Skeletal muscle tissue (tissue), 4 donors: ENCODE results near the gene TRIM14. TPM values are rescaled to one million over a fixed set of nuclear protein-coding genes. Genes with fewer than 3 reads are reported as not detected.
"Not testable (repeated sequence)": the region's sequence is repeated elsewhere in the genome, so short reads cannot be mapped to it uniquely, and the experiment has no call there.

Source experiments
- H3K27ac ChIP-seq: one replicate; pipeline ENCODE4 v1.7.0; 2013; ENCODE audit warnings: mild to moderate bottlenecking, low read depth, low read length, inconsistent platforms
- H3K27me3 ChIP-seq, 3 donors: one replicate each; pipeline ENCODE4 v1.7.0; 2013; ENCODE audit warnings: low read length in 3 of 3; ENCODE audit not compliant: control insufficient read depth in 3 of 3, insufficient read depth in 3 of 3
- H3K36me3 ChIP-seq, 3 donors: one replicate each; pipeline ENCODE4 v1.7.0; 2013; ENCODE audit warnings: low read length in 3 of 3; ENCODE audit not compliant: control insufficient read depth in 3 of 3, insufficient read depth in 3 of 3
- H3K4me1 ChIP-seq, 3 donors: one replicate each; pipeline ENCODE4 v1.7.0; 2013; ENCODE audit warnings: low read length in 3 of 3, mild to moderate bottlenecking in 3 of 3; ENCODE audit not compliant: control insufficient read depth in 3 of 3, insufficient read depth in 3 of 3
- H3K4me3 ChIP-seq, 3 donors: one replicate each; pipeline ENCODE4 v1.7.0; 2013; ENCODE audit warnings: low read length in 3 of 3
- H3K9ac ChIP-seq, 3 donors: one replicate each; pipeline ENCODE4 v1.7.0; 2013; ENCODE audit warnings: low read length in 3 of 3, mild to moderate bottlenecking in 3 of 3, moderate library complexity in 2 of 3, low read depth in 1 of 3
- H3K9me3 ChIP-seq, 3 donors: one replicate each; pipeline ENCODE4 v1.7.0; 2013; ENCODE audit warnings: low read length in 3 of 3; ENCODE audit not compliant: control insufficient read depth in 3 of 3
- total RNA-seq: library from RNA; depleted of rRNA; stranded (reverse); fragments of >200 nt; gene quantifications from one replicate; pipeline ENCODE4 v1.2.3, GENCODE V29; 2014
- donor health status: Osteomylitis.

TRIM14 gene
- total RNA-seq, 1 donor from 2014 or later = 1.0 TPM

- H3K9me3 ChIP-seq, H3K4me3 ChIP-seq, H3K9ac ChIP-seq, H3K36me3 ChIP-seq, H3K27ac ChIP-seq: not testable (repeated sequence)
- H3K27me3 ChIP-seq = peaks cover 0 to 20% (median 9%) of the 10 kb centered on the region in 3 donors
- H3K4me1 ChIP-seq = peaks cover 4 to 14% (median 9%) of the 10 kb centered on the region in 3 donors
Observed at GRCh38 chr9:98117097-98117496, 1.9 kb downstream of the TRIM14 start.

DNA sequence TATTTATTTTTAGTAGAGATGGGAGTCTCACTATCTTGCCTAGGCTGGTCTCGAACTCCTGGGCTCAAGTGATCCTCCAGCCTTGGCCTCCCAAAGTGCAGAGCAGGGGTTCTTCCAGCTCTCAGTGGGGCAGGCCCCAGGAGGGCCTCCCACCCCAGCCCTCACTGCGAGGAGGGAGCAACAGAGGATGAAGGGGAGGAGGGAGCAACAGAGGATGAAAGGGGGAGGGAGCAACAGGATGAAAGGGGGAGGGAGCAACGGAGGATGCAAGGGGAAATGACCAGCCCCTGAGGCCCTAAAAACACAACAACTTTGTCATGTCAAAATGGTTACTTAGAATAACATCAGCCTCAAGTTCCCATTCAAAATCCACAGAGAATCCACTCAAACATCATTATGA is 10.0 kb downstream of the TRIM14 start:
- Histone ChIP-seq H3K4me3 (no peak overlapping the region), H3K4me1 (peaks cover 0 to 4% (median 0%) of the 10 kb centered on the region in 3 donors), H3K27me3 (no peaks in the 10 kb centered on the region), H3K9ac (no peak overlapping the region), H3K27ac (no peak overlapping the region), H3K36me3 (no peaks in the 10 kb centered on the region), H3K9me3 (peaks cover 0 to 2% (median 0%) of the 10 kb centered on the region in 3 donors)

DNA sequence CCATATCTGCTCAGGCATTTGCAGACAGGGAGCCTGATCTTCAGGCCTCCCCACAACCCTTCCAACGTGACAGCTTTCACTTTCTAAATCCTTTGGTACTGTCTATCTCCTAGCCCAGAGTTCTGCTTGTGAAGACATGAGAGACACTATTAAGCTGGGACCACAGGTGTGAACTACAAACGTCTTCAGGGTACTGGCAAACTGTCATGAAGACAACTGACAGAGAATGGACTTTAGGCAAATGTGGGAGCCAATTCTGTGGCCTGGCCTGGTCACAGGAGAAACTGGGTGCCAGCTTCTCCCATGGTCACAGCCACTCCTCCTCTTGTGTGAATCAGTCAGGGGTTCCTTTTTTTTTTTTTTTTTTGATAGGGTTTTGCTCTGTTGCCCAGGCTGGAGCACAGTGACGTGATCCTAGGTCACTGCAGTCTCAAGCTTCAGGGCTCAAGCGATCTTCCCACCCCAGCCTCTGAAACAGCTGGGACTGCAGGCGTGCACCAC is 10.4 kb downstream of the TRIM14 start:
- H3K4me3 ChIP-seq = no peak overlapping the region
- H3K4me1 ChIP-seq = peaks cover 0 to 4% (median 0%) of the 10 kb centered on the region in 3 donors
- H3K27me3 ChIP-seq = no peaks in the 10 kb centered on the region
- H3K9ac ChIP-seq = no peak overlapping the region
- H3K36me3 ChIP-seq = no peaks in the 10 kb centered on the region
- H3K9me3 ChIP-seq = peaks cover 0 to 2% (median 0%) of the 10 kb centered on the region in 3 donors
- no peak overlapping the region for H3K27ac ChIP-seq

DNA sequence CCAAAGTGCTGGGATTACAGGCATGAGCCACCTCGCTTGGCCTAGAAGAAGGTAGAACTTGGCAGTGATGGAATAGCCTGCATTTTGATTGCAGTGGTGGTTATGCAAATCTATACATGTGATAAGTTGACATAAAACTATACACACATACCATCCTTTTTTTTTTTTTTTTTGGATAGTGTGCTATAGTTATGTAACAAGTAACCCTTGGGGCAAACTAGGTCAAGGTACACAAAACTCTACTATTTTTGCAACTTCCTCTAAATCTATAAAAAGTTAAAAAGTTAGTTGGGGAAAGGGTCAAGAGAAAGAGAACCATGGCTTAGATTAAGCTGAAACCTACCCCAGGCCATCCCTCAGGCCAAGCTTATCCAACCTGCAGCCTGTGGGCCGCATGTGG is 11.1 kb downstream of the TRIM14 start:
- H3K9ac ChIP-seq = no peak overlapping the region
- no peaks in the 10 kb centered on the region for H3K36me3 ChIP-seq
- peaks cover 0 to 2% (median 0%) of the 10 kb centered on the region in 3 donors for H3K9me3 ChIP-seq
- H3K27ac ChIP-seq = no peak overlapping the region
- H3K4me3 ChIP-seq = no peak overlapping the region
- peaks cover 0 to 4% (median 0%) of the 10 kb centered on the region in 3 donors for H3K4me1 ChIP-seq
- H3K27me3 ChIP-seq = no peaks in the 10 kb centered on the region

GRCh38 chr9:98105006-98105405 is 14.0 kb downstream of the TRIM14 start:
- Histone ChIP-seq H3K4me1 (peaks cover 0 to 4% (median 0%) of the 10 kb centered on the region in 3 donors), H3K27ac (peak overlapping the region; percentile 17), H3K9me3 (peaks cover 0 to 2% (median 0%) of the 10 kb centered on the region in 3 donors), H3K27me3 (no peaks in the 10 kb centered on the region), H3K4me3 (no peak overlapping the region), H3K36me3 (no peaks in the 10 kb centered on the region), H3K9ac (no peak overlapping the region)

DNA sequence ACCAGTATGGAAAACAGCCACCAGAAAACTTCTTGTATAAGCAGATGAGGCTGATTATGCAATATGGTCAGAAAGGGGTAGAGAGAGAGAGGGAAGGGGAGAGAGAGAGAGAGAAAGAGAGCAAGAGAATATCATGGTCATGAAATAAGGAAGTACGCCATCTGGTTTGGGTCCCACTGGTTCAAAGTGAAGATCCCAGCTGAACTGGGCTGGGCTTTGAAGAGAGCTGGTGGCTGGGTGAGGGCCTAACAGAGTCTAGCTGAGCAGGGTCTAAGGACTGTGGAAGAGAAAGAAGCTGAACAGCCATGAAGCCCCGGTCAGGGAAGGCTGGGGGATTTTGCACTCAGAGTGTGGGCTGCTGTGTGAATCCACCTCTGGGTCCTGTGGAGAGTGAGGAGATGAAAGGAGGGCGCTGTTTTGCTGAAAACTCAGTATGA is 14.6 kb downstream of the TRIM14 start:
- Histone ChIP-seq H3K9ac (no peak overlapping the region), H3K4me3 (no peak overlapping the region), H3K9me3 (peaks cover 0 to 2% (median 0%) of the 10 kb centered on the region in 3 donors), H3K4me1 (peaks cover 0 to 4% (median 0%) of the 10 kb centered on the region in 3 donors), H3K27me3 (peaks cover 0 to 4% (median 0%) of the 10 kb centered on the region in 3 donors), H3K27ac (peak overlapping the region; percentile 17), H3K36me3 (no peaks in the 10 kb centered on the region)

- H3K4me1 ChIP-seq = peaks cover 0 to 4% (median 0%) of the 10 kb centered on the region in 3 donors
Observed at GRCh38 chr9:98101868-98102273, 17.2 kb downstream of the TRIM14 start.

DNA sequence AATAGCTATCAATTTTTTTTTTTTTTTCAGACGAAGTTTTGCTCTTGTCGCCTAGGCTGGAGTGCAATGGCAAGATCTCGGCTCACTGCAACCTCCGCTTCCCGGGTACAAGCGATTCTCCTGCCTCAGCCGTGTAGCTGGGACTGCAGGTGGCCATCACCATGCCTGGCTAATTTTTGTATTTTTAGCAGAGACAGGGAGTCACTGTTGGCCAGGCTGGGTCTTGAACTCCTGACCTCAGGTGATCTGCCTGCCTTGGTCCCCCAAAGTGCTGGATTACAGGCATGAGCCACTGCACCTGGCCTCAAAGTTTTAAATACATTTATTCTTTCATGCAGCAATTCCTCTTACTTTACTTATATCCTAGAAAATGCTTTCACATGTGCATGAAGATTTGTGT is 17.6 kb downstream of the TRIM14 start:
- Histone ChIP-seq H3K9ac (no peak overlapping the region), H3K27ac (no peak overlapping the region), H3K9me3 (peaks cover 0 to 2% (median 0%) of the 10 kb centered on the region in 3 donors), H3K4me1 (peaks cover 0 to 4% (median 0%) of the 10 kb centered on the region in 3 donors), H3K27me3 (peaks cover 0 to 7% (median 0%) of the 10 kb centered on the region in 3 donors), H3K4me3 (no peak overlapping the region), H3K36me3 (no peaks in the 10 kb centered on the region)

More at GRCh38 chr9:98101868-98102273, 17.2 kb downstream of the TRIM14 start:
- peaks cover 0 to 7% (median 0%) of the 10 kb centered on the region in 3 donors for H3K27me3 ChIP-seq
- H3K27ac ChIP-seq = no peak overlapping the region
- H3K4me3 ChIP-seq = no peak overlapping the region
- H3K9me3 ChIP-seq = peaks cover 0 to 2% (median 0%) of the 10 kb centered on the region in 3 donors
- H3K36me3 ChIP-seq = no peaks in the 10 kb centered on the region
- H3K9ac ChIP-seq = no peak overlapping the region

- Histone ChIP-seq H3K9ac (no peak overlapping the region), H3K9me3 (no peaks in the 10 kb centered on the region), H3K4me3 (no peak overlapping the region), H3K36me3 (no peaks in the 10 kb centered on the region), H3K27ac (no peak overlapping the region), H3K27me3 (peaks cover 0 to 10% (median 2%) of the 10 kb centered on the region in 3 donors), H3K4me1 (peaks cover 0 to 4% (median 0%) of the 10 kb centered on the region in 3 donors)
Observed at GRCh38 chr9:98100456-98100855, 18.6 kb downstream of the TRIM14 start.

DNA sequence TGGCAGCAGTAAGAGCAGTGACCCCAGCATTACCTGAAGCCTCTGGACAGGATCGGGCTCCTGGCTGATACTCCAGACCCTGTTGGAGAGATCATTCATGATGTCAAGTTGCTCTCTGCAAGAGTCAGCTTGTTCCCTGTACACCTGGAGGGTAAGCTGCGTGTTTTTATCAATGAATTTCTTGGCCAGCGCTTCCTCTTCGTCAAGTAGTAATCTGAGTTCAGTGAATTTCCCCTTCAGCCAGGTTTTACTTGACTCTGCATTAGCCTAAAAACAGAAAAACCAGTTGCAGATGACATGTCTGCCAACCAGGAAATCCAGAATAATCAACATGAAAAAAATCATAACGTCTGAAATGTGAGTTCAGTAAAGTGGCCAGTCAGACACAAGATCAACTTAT is 19.1 kb downstream of the TRIM14 start:
- H3K36me3 ChIP-seq = no peaks in the 10 kb centered on the region
- H3K9me3 ChIP-seq = no peaks in the 10 kb centered on the region
- H3K4me1 ChIP-seq = peaks cover 0 to 4% (median 0%) of the 10 kb centered on the region in 3 donors
- no peak overlapping the region for H3K27ac ChIP-seq
- no peak overlapping the region for H3K9ac ChIP-seq
- H3K4me3 ChIP-seq = no peak overlapping the region
- H3K27me3 ChIP-seq = peaks cover 0 to 10% (median 8%) of the 10 kb centered on the region in 3 donors
